Hematopoietic multipotent progenitor cell (in vitro differentiated cells): ENCODE data around the gene DNAJC15. TPM values are rescaled to one million over a fixed set of nuclear protein-coding genes. Genes with fewer than 3 reads are reported as not detected.
"Not testable (repeated sequence)": the region's sequence is repeated elsewhere in the genome, so short reads cannot be mapped to it uniquely, and the experiment has no call there.

Source experiments
- DNase-seq, 3 donors: peaks; one replicate each; pipeline ENCODE4 v3.0.0-alpha.2; 2011 to 2015; ENCODE audit warnings: low read depth in 2 of 3, low spot score in 2 of 3
- total RNA-seq: library from RNA; depleted of rRNA; stranded (reverse); fragments of >200 nt; gene quantifications from one replicate; pipeline ENCODE4 v1.2.3, GENCODE V29; 2012

The DNAJC15 gene
- total RNA-seq, 1 donor: 8.9 TPM

DNA sequence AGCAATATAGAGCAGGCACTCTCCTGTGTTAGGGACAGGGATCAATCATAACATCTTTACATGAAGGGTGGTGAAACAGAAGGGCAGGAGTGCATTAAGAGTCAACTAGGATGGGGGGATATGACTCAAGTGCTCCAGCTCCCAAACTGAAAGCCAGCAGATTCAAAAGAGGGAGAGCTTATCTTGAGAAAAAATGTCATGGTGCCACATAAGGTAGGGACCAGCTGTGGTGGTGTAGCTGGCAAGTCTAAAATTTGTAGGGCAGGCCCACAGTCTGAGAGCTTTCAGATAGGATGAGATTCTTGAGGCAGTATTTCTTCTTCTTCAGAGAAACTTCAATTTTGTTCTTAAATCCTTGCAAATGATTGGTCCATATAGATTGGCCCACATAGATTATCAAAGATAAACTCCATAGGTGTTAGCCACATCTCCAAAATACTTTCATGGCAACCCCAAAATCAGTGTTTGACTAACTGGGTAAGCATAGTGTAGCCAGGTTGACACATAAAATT lies 19.1 kb downstream of the DNAJC15 start:
- no peak for DNase-seq

DNA sequence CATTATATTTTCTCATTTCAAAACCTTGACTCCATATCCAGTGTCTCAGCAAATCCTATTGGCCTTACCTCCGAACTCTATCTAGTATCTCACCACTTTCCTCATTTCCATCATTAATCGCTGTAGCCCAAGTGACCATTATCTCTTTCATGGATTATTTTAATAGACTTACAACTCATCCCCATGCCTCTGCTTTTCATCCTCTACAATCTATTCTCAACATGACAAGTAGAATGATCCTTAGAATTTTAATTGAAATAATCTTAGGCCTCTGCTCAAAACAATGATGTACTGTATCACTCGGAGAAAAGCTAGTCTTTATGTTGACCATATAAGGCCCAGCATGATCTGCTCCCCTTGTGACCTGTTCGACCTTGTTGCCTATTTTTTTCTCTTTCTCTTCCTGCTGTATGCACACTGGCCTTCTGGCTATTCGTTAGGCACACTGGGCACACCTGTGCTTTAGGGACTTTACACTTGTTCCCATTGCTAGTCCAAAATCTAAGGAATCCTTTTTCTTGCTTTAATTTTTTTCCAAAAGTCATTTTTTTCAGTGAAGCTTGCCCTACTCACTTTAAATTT lies 21.4 kb downstream of the DNAJC15 start:
- no peak for DNase-seq

DNA sequence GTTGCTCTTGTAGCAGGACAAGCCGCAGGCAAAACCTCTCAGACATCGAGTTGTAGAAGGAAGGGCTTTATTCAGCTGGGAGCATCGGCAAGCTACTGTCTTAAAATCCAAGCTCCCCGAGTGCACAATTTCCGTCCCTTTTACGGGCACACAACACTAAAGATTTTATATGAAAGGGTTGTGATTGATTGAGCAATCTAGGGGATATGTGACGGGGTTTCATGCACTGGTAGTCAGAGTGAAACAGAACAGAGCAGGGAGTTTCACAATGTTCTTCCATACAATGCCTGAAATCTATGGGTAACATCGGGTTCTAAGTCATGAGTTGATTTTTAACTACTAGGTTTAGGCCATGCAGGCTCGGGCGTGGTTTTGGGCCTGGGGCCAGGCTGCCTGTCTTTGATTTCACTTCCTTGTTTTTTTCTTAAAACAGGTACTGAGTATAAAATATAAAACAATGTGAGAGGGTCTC lies 22.0 kb downstream of the DNAJC15 start:
- DNase-seq: peak in 2 of 3 donors; percentile 26 to 53

DNA sequence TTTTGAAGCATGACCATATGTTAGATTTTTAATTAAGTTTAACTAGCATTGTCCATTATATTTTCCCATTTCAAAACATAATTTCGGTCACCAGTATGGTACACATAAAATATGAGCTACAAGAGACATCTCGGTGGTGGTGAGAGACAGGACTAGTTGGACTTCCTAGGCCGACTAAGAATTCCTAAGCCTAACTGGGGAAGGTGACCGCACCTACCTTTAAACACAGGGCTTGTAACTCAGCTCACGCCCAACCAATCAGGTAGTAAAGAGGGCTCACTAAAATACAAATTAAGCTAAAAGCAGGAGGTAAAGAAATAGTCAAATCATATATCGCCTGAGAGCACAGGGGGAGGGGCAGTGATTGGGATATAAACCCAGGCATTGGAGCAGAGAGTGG lies 22.9 kb downstream of the DNAJC15 start:
- no peak for DNase-seq

DNA sequence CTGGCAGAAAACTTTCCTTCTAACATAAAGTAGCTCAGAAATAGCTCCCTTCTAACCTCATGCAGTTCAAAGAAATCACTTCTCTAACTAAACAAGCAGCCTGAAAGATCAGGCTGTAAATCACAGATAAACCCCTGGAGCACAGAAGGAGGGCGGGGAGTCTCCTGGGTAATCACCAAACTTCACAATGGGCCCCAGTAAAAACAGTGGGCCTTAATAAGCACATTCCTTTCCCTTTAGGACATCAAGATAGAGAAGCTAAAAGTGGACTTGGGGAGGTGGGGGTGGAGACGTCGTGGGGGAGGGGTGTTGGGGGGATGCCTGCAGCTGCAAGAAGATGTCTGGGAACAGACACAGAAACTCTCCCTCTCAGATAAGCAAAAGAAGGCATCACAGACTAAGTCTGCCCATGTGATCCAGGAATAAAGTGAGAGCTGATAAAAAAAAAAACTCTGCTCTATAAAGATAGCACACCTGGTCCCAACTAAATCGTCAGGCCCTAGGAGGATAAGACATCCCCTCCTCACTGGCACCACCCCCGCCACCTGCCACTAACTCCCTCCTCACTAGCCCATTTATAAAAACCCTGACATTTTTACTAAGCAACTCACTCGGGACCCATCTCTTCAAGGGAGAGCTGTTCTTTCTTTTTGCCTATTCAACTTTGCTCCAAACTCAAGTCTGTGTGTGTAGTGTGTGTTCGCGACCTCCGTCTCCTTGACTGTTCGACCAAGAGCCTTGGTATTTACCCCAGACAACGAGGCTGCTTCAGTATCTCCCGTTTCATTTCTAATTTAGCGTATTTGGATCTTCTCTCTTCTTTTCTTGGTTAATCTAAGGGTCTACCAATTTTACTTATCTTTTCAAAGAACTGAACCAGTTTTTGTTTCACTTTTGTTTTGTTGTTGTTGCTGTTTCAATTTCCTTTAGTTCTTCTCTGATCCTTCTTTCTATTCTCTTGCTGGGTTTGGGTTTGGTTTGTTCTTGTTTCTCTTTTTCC lies 31.7 kb downstream of the DNAJC15 start:
- peak in 2 of 3 donors; percentile 18 to 48 for DNase-seq

DNA sequence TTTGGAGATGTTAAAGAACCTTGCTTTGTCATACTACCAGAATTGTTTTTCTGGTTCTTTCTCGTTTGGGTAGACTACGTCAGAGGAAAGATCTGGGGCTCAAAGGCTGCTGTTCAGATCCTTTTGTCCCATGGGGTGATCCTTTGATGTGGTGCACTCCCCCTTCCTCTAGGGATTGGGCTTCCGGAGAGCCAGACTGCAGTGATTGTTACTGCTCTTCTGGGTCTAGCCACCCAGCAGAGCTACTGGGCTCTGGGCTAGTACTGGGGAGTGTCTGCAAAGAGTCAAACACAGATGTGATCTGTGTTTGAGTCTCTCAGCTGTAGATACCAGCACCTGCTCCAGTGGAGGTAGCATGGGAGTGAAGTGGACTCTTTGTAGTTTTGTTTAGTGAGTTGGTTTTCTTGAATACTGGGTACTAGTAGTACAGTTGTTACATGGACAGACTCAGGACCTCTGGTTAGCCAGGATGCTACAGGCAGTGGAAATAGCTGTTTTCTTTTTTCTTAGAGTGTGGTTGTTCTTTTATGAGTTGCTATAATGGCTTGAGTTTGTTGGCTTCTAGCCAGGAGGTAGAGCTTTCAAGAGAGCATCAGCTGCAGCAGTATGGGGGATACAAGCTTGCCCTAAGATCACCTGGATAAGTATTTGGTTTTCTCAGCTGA lies 34.4 kb downstream of the DNAJC15 start:
- peak in 2 of 3 donors; percentile 14 to 39 for DNase-seq

DNA sequence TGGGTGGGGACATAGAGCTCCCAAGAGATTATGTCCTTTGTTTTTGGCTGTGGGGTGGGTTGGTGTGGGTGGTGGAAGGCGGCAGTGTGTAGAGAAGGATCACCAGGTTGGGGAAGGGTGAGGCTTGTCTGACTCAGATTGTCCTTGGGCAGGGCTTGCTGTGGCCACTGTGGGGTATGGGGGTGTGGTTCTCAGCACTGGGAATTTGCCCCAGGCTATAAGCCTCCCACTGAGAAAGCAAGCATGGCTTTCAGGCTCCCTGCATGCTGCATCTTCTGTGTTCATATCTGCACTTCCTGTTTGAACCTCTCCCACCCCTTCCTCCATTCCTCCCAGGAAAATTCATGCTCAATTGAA lies 34.9 kb downstream of the DNAJC15 start:
- no peak for DNase-seq

DNA sequence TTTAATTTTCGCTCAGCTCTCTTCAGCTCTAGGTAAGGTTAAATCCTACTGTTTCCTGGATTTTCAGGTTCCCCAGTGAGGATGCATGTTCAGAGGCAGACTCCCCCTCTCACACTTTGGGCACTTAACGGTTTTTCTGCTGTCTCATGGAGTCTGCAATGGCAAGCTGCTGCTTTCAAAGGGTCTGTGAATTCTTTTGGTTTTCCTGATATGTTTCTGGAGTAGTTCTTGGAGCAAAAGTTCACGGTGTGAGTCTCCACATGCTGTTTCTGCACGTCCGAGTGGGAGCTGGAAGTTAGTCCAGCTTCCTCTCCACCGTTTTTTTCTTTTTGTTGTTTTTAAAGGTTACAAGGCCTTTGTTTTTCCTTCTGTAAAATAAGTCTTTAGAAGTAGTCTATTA lies 35.4 kb downstream of the DNAJC15 start:
- DNase-seq: no peak

DNA sequence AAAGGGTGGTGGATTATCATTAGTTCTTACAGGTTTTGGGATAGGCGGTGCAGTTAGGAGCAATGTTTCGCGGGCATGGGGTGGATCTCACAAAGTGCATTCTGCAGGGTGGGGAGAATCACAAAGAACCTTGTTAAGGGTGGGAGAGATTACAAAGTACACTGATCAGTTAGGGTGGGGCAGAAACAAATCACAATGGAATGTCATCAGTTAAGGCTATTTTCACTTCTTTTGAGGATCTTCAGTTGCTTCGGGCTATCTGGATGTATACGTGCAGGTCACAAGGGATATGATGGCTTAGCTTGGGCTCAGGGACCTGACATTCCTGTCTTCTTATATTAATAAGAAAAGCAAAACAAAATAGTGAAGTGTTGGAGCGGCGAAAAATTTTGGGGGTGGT lies 36.4 kb downstream of the DNAJC15 start:
- not testable (repeated sequence) for DNase-seq

DNA sequence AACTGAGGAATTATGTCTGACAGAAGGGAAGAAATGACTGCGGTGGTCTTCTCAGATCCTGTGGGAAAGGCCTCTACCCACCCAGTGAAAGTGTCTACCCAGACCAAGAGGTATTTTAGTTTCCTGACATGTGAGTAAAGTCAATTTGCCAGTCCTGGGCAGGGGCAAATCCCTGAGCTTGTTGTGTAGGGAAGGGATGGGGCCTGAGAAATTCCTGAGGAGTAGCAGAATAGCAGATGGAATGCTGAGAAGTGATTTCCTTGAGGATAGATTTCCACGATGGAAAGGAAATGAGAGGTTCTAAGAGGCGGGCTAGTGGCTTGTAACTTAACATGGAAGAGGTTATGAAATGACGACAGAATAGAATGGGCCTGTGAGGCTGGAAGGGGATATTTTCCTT lies 37.4 kb downstream of the DNAJC15 start:
- not testable (repeated sequence) for DNase-seq

DNA sequence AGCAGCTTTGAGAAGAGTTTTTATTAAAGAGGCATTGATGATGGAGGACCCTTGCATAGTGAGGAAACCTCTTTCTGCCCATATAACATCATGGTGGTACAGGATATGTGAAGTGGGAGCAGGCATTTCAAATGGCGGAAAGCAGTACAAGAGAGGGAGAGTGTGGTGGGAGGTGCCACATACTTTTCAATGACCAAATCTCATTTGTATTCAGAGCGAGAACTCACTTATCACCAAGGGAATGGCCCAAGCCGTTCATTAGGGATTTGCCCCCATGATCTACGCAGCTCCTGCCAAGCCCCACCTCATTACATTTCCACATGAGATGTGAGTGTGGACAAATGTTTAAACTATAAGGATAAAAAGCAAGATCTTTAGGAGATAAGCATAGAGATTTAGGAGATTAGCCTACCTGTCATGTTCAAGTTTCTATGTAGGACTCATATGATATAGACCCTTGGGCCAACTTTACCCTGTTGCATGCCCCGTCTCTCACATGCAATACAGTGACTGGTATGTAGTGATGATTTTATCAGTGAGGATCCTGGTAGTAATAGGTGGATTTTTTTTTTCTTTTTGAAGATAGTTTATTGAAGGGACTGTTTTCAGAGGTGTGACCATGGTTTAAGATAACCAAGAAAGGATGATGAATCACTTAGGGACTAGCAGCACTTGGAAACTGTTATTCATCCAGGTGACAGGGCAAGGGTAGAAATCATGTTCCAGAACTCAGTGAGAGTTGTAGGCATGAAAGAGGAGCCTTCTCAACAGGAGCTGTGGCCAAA lies 38.3 kb downstream of the DNAJC15 start:
- no peak for DNase-seq

DNA sequence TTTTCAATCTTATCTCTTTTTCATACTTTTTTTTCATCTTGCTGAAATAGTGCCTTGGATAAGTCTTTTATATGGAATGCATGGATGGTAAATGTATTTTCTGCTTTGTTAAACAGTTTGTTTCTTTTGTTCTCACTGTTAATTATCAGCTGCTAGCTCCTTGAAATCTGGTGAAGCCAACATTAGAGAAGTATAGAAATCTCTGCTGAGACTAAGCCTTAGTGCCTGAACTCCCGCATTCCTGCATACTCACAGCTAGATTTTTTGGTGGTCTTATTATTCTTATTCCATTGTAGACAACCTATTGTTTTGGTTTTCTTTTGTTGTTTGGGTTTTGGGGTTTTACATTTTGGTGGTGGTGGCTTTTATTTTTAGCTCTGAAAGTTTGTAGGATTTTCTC lies 48.4 kb downstream of the DNAJC15 start:
- DNase-seq: no peak

DNA sequence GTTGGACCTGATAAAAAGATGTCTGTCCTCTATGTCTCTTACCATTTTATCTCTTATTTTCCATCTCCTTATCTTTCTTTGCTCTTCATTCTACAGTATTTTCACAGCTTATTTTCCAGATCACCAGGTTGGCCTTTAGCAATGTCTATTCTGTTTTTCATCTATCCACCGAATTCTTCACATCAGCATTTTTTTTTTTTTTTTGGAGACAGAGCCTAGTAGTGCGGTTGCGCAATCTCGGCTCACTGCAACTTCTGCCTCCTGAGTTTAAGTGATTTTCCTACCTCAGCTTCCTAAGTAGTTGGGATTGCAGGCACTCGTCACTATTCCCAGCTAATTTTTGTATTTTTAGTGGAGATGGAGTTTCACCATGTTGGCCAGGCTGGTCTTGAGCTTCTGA lies 49.0 kb downstream of the DNAJC15 start:
- no peak for DNase-seq

DNA sequence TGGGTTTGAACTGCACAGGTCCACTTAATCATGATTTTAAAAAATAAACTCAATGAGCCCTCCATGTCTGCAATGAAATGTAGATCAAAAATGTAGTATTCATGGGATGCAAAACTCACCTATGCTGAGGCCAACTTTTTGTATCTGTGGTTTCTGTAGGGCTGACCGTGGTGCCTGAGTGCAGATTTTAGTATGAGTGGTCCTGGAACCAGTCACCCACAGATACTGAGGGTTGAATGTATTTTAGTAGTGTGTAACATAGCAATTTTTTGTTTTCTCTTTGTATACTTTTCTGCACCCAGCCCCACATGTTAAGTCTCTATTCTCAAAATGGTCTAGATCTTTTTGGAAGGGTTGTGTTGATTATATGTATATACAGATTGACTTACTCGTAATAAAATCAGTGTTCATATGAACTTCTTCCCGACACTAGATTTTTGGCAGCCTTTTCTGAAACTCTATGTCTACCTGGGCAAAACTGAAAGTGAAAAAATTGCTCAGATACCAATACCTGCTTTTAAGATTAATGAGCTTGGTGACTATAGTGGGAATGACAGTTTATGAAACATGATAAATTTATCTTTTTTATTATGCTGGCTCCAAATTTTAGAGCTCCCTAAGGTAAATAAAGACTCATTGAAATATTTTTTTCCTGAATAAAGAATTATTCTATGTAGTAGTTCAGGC lies 51.6 kb downstream of the DNAJC15 start:
- no peak for DNase-seq

DNA sequence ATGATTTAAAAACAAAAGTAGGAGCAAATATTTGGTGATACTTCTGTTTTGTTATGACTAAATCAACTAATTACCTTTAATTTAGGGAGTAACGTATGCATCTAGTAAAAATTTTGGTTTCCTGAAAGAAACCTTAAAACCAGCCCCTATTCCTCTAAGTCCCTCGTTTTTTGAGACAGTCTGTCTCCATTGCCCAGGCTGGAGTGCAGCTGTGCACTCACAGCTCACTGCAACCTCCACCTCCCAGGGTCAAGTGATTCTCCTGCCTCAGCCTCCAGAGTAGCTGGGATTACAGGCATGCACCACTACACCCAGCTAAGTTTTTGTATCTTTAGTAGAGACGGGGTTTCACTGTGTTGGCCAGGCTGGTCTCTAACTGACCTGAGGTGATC lies 52.1 kb downstream of the DNAJC15 start:
- DNase-seq: not testable (repeated sequence)

DNA sequence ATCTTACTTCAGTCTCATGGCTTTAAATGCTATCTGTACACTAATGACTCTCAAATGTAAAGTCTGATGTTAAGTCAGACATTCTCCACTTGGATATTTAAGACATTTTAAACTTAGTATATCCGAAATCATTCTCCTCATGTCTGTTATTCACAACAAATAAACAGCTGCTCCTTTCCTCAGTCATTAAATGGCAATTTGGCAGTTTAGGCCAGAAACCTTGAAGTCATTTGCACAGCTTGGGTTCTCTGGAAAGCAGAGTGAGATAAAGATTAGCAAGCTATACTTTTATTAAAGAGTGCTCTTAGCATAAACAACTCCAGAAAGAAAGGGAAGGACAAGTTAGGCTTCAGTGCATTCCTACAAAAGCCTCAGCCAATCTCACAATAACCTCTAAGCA lies 53.7 kb downstream of the DNAJC15 start:
- no peak for DNase-seq

DNA sequence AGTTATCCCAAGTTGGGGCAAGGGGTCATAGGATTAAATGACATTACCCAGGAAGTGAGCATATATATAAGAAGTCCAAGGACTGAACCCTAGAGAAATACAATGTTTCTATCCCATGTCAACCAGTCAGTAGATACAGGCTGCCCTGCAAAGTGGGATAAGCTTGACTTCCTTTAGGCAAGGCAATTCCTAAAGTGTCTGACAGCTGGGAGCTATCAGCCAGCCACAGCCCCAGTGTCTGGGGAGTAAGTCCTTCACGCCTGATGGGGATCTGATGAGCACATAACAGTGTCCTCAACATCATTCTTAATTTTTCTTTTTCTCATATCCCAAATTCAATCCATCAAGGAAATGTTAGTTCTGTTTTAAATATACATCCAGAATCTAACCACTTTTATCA lies 54.1 kb downstream of the DNAJC15 start:
- no peak for DNase-seq

DNA sequence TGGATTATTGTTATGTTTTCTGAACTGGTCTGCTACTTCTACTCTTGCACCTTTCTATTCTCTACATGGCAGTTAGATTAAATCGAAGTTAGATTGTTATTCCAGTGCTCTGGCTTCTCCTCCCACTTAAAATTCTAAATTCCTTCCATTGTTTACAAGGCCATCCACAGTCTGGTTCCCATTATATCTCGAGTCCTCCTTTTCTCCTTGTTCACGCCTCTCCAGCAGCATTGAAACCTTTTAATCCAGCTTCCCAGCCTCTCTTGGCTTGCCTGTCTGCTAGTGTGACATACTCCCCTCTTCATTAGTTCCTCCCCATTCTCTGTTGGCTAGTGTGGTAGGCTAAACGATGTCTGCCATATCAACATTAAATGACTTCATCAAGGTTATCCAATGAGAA lies 54.5 kb downstream of the DNAJC15 start:
- DNase-seq: no peak

DNA sequence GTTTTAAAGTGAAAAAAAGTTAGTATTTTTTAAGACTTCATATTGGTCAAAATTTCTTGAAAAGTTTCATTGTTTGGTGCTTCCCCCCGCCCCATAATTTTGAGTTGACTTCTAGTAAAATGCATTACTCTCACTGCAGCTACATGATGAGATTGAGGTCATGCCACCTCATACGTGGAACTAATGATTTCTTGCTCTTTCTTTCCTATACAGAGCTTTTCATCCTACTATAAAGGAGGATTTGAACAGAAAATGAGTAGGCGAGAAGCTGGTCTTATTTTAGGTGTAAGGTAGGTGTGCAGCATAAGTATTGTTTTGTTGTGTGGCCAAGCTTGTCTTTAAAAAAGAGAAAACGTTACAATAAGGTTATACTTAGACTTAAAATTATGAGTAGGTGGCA lies 55.0 kb downstream of the DNAJC15 start:
- DNase-seq: no peak

DNA sequence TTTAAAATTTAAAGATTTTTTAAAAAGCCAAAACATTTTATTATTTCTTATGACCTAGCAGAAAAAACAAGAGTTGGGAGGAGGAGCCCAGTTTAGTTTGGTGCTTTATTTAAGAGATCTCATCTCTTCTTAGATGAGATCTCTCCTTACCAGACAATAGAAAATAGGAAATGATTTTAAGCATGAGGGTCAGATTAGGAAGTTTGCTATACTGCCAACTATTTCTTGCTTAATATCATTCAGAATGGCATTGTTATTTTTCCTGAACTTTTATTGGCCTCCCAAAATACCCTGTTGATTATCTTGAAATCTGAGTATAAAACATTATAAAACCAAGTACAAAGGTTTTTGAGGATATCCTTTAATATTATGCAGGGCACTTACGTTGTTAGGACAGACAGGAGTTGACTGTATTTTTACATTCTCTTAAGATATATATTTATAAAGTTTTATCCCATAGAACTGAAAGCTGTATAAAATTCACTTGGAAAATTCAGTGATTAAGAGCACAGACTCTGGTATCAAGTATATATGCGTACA lies 56.1 kb downstream of the DNAJC15 start:
- DNase-seq: no peak
